ENCODE measurements around the gene KMT2A.

DNA sequence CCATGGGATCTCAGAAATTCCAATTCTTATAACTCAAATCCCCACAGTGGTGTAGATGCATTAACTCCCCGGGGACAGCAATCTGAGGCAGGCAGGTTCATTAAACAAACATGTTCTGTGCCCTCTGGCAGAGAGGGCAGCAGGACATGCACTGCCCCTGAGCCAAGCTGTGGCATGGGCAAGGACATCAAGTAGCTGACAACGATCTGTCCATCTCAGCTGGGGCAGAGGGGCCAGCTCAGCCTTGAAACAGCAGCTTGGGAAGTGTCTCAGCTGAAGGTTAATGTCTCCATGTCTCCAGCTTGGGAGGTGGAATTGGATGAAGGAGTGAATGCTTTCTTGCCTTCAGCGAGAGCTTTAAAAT is 108.3 kb downstream of the KMT2A start:
- TF ChIP-seq, protein P1, sequence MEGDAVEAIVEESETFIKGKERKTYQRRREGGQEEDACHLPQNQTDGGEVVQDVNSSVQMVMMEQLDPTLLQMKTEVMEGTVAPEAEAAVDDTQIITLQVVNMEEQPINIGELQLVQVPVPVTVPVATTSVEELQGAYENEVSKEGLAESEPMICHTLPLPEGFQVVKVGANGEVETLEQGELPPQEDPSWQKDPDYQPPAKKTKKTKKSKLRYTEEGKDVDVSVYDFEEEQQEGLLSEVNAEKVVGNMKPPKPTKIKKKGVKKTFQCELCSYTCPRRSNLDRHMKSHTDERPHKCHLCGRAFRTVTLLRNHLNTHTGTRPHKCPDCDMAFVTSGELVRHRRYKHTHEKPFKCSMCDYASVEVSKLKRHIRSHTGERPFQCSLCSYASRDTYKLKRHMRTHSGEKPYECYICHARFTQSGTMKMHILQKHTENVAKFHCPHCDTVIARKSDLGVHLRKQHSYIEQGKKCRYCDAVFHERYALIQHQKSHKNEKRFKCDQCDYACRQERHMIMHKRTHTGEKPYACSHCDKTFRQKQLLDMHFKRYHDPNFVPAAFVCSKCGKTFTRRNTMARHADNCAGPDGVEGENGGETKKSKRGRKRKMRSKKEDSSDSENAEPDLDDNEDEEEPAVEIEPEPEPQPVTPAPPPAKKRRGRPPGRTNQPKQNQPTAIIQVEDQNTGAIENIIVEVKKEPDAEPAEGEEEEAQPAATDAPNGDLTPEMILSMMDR (IDR thresholded peaks at IDR 0.05), result no peak
- TF ChIP-seq POLR2A (IDR thresholded peaks at IDR 0.05), result no peak
